HEK293 (cell line): Measurements from ENCODE around the gene SNRPD3.
A peak's percentile ranks its signal among the peaks of the same experiment; 100 is the strongest.

Source experiments
- FEZF1 ChIP-seq: fragments of 450-650 bp; formaldehyde crosslinking; IDR thresholded peaks from 2 replicates; pipeline ENCODE4 v1.5.1; 2016; ENCODE audit warnings: missing biosample characterization, missing genetic modification characterization
- HOXC10 ChIP-seq: sonication (generic); formaldehyde crosslinking; IDR thresholded peaks from 2 replicates; pipeline ENCODE4 v1.8.1; 2023; ENCODE audit warnings: mild to moderate bottlenecking, missing genetic modification reagents
- KLF1 ChIP-seq: fragments of 450-650 bp; formaldehyde crosslinking; IDR thresholded peaks from 2 replicates; pipeline ENCODE4 v1.5.1; 2016; ENCODE audit warnings: missing biosample characterization, missing genetic modification characterization
- SCRT1 ChIP-seq: fragments of 450-650 bp; formaldehyde crosslinking; IDR thresholded peaks from 2 replicates; pipeline ENCODE4 v1.5.1; 2016; ENCODE audit warnings: missing biosample characterization, missing genetic modification characterization, borderline replicate concordance
- ZBTB8A ChIP-seq: fragments of 450-650 bp; formaldehyde crosslinking; IDR thresholded peaks from 2 replicates; pipeline ENCODE4 v1.5.1; 2016; ENCODE audit warnings: missing biosample characterization, missing genetic modification characterization
- ZFHX2 ChIP-seq: fragments of 450-650 bp; formaldehyde crosslinking; conservative IDR thresholded peaks from 2 replicates; pipeline ENCODE4 v1.5.1; 2016; ENCODE audit warnings: missing biosample characterization, missing genetic modification characterization
- ZNF121 ChIP-seq: fragments of 450-650 bp; formaldehyde crosslinking; IDR thresholded peaks from 2 replicates; pipeline ENCODE4 v1.5.1; 2016; ENCODE audit warnings: missing biosample characterization, missing genetic modification characterization
- ZNF138 ChIP-seq: fragments of 450-650 bp; formaldehyde crosslinking; IDR thresholded peaks from 2 replicates; pipeline ENCODE4 v1.5.1; 2016; ENCODE audit warnings: missing biosample characterization, missing genetic modification characterization, borderline replicate concordance
- ZNF155 ChIP-seq: fragments of 450-650 bp; formaldehyde crosslinking; IDR thresholded peaks from 2 replicates; pipeline ENCODE4 v1.5.1; 2016; ENCODE audit warnings: missing biosample characterization, missing genetic modification characterization
- ZNF184 ChIP-seq: fragments of 450-650 bp; IDR thresholded peaks from 2 replicates; pipeline ENCODE4 v1.5.1; 2018; ENCODE audit warnings: missing biosample characterization, mild to moderate bottlenecking, missing genetic modification characterization
- ZNF19 ChIP-seq: fragments of 450-650 bp; formaldehyde crosslinking; IDR thresholded peaks from 2 replicates; pipeline ENCODE4; 2016; ENCODE audit warnings: missing biosample characterization, missing genetic modification characterization, low read depth
- ZNF214 ChIP-seq: fragments of 450-650 bp; formaldehyde crosslinking; IDR thresholded peaks from 2 replicates; pipeline ENCODE4 v1.5.1; 2017; ENCODE audit warnings: missing biosample characterization, mild to moderate bottlenecking, missing genetic modification characterization, borderline replicate concordance
- ZNF274 ChIP-seq, 2 experiments: fragments of 200-500 bp in 1 of 2; fragments of 450-650 bp in 1 of 2; sonication (Bioruptor generic) in 1 of 2; formaldehyde crosslinking in 1 of 2; IDR thresholded peaks; 2 replicates each; pipeline versions ENCODE4 v1.5.1 to v1.6.1; 2014 to 2016; ENCODE audit warnings: borderline replicate concordance in 1 of 2, inconsistent platforms in 1 of 2, low read length in 1 of 2, missing biosample characterization in 1 of 2, missing genetic modification characterization in 1 of 2
- ZNF426 ChIP-seq: fragments of 450-650 bp; formaldehyde crosslinking; IDR thresholded peaks from 2 replicates; pipeline ENCODE4 v1.5.1; 2017; ENCODE audit warnings: missing biosample characterization, missing genetic modification characterization, mild to moderate bottlenecking, inconsistent platforms, moderate library complexity
- ZNF549 ChIP-seq: fragments of 450-650 bp; IDR thresholded peaks from 2 replicates; pipeline ENCODE4 v1.5.1; 2018; ENCODE audit warnings: missing biosample characterization, missing genetic modification characterization, mild to moderate bottlenecking, inconsistent platforms, moderate library complexity
- ZNF621 ChIP-seq: fragments of 450-650 bp; formaldehyde crosslinking; IDR thresholded peaks from 2 replicates; pipeline ENCODE4 v1.5.1; 2017; ENCODE audit warnings: missing biosample characterization, missing genetic modification characterization
- ZNF629 ChIP-seq: fragments of 450-650 bp; formaldehyde crosslinking; IDR thresholded peaks from 2 replicates; pipeline ENCODE4 v1.5.1; 2017; ENCODE audit warnings: missing biosample characterization, missing genetic modification characterization
- ZNF664 ChIP-seq: fragments of 450-650 bp; formaldehyde crosslinking; IDR thresholded peaks from 2 replicates; pipeline ENCODE4 v1.5.1; 2016; ENCODE audit warnings: missing biosample characterization, missing genetic modification characterization
- ZNF670 ChIP-seq: fragments of 450-650 bp; formaldehyde crosslinking; IDR thresholded peaks from 2 replicates; pipeline ENCODE4 v1.5.1; 2016; ENCODE audit warnings: missing biosample characterization, missing genetic modification characterization, low read depth
- ZSCAN30 ChIP-seq: fragments of 450-650 bp; IDR thresholded peaks from 2 replicates; pipeline ENCODE4 v1.5.1; 2018; ENCODE audit warnings: missing biosample characterization, mild to moderate bottlenecking, missing genetic modification characterization, moderate library complexity
- TF ChIP-seq, protein P1 (sequence below): fragments of 450-650 bp; IDR thresholded peaks from 2 replicates; pipeline ENCODE4 v1.5.1; 2018; ENCODE audit warnings: missing biosample characterization, mild to moderate bottlenecking, missing genetic modification characterization
- TF ChIP-seq, protein P2 (sequence below): fragments of 450-650 bp; formaldehyde crosslinking; IDR thresholded peaks from 2 replicates; pipeline ENCODE4 v1.5.1; 2016; ENCODE audit warnings: missing biosample characterization, missing genetic modification characterization
- TF ChIP-seq, protein P3 (sequence below): fragments of 450-650 bp; formaldehyde crosslinking; IDR thresholded peaks from 2 replicates; pipeline ENCODE4 v1.5.1; 2017; ENCODE audit warnings: missing biosample characterization, missing genetic modification characterization
- TF ChIP-seq, protein P4 (sequence below): fragments of 450-650 bp; formaldehyde crosslinking; IDR thresholded peaks from 2 replicates; pipeline ENCODE4 v1.5.1; 2017; ENCODE audit warnings: missing biosample characterization, missing genetic modification characterization
- TF ChIP-seq, protein P5 (sequence below): fragments of 450-650 bp; formaldehyde crosslinking; IDR thresholded peaks from 2 replicates; pipeline ENCODE4 v1.5.1; 2016; ENCODE audit warnings: missing biosample characterization, missing genetic modification characterization
- TF ChIP-seq, protein P6 (sequence below): fragments of 450-650 bp; formaldehyde crosslinking; IDR thresholded peaks from 2 replicates; pipeline ENCODE4 v1.5.1; 2016; ENCODE audit warnings: missing biosample characterization, missing genetic modification characterization

The SNRPD3 gene

DNA sequence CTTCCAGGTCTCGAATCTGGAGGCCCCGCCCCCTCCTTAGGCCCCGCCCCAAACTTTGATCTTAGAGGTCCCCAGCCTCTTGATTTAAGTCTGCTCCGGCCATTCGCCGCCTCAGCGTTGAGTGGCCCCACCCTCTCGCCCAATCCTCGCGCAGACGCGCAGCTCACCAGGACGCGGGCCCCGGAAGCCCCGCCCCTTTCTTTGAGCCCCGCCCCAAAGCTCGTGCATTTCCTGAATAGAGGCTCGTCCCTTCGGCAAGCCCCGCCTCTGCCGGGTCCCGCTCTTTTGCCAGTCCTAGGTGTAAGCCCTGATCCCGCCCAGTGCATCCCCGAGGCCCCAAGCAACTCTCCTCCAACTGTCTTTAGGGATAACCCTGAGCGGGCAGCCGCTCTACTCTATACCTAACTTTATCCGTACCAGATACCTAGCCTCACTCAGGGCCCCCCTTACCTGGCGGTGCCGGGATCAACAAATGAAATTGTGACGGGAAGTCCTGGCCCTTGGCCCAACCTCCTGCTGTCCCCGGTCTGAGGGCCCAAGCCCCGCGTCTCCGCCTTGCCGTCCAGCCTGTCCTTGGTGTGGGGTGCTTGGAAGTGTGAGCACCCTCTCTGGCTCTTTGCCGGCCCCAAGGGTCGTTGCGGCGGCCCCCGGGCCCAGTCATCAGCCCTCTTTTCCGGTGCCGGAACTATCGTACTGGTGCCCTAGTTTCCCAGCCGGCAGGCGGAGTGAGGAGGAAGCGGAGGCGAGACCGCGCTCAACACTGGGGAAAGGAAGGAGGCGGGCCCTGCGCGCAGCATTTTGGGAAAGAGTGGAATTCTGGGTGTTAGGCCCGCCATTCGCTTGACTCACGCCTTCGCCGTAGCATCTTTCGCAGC is at the start of gene SNRPD3 (continued):
- TF ChIP-seq ZNF214 (no peak), ZNF155 (tag by site-specific recombination) (no peak), ZNF549 (tag by site-specific recombination) (no peak), ZNF121 (tag by site-specific recombination) (peak; percentile 87), KLF1 (tag by site-specific recombination) (no peak), SCRT1 (tag by site-specific recombination) (peak; percentile 95), ZNF426 (tag by site-specific recombination) (no peak), ZBTB8A (tag by site-specific recombination) (peak; percentile 83), ZFHX2 (tag by site-specific recombination) (peak; percentile 90), FEZF1 (tag by site-specific recombination) (peak; percentile 77), ZNF138 (tag by site-specific recombination) (no peak), ZSCAN30 (tag by site-specific recombination) (peak; percentile 86), HOXC10 (no peak), ZNF274 (IDR thresholded peaks at IDR 0.05; ENCODE audit: low read length) (no peak), ZNF274 (tag by site-specific recombination; IDR thresholded peaks at IDR 0.05; ENCODE audit: borderline replicate concordance) (no peak), ZNF621 (no peak), ZNF184 (tag by site-specific recombination) (0 out of 2 replicates have a peak, but pooled peaks have one; percentile 29), ZNF19 (tag by site-specific recombination) (no peak), ZNF664 (tag by site-specific recombination) (peak; percentile 11; the same call in 1 of the 2 replicates), ZNF629 (peak; percentile 88), ZNF670 (tag by site-specific recombination) (no peak)
- TF ChIP-seq, protein P1, sequence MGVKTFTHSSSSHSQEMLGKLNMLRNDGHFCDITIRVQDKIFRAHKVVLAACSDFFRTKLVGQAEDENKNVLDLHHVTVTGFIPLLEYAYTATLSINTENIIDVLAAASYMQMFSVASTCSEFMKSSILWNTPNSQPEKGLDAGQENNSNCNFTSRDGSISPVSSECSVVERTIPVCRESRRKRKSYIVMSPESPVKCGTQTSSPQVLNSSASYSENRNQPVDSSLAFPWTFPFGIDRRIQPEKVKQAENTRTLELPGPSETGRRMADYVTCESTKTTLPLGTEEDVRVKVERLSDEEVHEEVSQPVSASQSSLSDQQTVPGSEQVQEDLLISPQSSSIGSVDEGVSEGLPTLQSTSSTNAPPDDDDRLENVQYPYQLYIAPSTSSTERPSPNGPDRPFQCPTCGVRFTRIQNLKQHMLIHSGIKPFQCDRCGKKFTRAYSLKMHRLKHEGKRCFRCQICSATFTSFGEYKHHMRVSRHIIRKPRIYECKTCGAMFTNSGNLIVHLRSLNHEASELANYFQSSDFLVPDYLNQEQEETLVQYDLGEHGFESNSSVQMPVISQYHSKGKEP (tag by site-specific recombination), result no peak; the same call in 1 of the 2 replicates
- TF ChIP-seq, protein P2, sequence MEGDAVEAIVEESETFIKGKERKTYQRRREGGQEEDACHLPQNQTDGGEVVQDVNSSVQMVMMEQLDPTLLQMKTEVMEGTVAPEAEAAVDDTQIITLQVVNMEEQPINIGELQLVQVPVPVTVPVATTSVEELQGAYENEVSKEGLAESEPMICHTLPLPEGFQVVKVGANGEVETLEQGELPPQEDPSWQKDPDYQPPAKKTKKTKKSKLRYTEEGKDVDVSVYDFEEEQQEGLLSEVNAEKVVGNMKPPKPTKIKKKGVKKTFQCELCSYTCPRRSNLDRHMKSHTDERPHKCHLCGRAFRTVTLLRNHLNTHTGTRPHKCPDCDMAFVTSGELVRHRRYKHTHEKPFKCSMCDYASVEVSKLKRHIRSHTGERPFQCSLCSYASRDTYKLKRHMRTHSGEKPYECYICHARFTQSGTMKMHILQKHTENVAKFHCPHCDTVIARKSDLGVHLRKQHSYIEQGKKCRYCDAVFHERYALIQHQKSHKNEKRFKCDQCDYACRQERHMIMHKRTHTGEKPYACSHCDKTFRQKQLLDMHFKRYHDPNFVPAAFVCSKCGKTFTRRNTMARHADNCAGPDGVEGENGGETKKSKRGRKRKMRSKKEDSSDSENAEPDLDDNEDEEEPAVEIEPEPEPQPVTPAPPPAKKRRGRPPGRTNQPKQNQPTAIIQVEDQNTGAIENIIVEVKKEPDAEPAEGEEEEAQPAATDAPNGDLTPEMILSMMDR (tag by site-specific recombination), result 0 out of 2 replicates have a peak, but pooled peaks have one; percentile 21
- TF ChIP-seq, protein P3, sequence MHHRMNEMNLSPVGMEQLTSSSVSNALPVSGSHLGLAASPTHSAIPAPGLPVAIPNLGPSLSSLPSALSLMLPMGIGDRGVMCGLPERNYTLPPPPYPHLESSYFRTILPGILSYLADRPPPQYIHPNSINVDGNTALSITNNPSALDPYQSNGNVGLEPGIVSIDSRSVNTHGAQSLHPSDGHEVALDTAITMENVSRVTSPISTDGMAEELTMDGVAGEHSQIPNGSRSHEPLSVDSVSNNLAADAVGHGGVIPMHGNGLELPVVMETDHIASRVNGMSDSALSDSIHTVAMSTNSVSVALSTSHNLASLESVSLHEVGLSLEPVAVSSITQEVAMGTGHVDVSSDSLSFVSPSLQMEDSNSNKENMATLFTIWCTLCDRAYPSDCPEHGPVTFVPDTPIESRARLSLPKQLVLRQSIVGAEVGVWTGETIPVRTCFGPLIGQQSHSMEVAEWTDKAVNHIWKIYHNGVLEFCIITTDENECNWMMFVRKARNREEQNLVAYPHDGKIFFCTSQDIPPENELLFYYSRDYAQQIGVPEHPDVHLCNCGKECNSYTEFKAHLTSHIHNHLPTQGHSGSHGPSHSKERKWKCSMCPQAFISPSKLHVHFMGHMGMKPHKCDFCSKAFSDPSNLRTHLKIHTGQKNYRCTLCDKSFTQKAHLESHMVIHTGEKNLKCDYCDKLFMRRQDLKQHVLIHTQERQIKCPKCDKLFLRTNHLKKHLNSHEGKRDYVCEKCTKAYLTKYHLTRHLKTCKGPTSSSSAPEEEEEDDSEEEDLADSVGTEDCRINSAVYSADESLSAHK (tag by site-specific recombination), result peak; percentile 63; the same call in 1 of the 2 replicates
- TF ChIP-seq, protein P4, sequence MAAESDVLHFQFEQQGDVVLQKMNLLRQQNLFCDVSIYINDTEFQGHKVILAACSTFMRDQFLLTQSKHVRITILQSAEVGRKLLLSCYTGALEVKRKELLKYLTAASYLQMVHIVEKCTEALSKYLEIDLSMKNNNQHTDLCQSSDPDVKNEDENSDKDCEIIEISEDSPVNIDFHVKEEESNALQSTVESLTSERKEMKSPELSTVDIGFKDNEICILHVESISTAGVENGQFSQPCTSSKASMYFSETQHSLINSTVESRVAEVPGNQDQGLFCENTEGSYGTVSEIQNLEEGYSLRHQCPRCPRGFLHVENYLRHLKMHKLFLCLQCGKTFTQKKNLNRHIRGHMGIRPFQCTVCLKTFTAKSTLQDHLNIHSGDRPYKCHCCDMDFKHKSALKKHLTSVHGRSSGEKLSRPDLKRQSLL, result 0 out of 2 replicates have a peak, but pooled peaks have one; percentile 17
- TF ChIP-seq, protein P5, sequence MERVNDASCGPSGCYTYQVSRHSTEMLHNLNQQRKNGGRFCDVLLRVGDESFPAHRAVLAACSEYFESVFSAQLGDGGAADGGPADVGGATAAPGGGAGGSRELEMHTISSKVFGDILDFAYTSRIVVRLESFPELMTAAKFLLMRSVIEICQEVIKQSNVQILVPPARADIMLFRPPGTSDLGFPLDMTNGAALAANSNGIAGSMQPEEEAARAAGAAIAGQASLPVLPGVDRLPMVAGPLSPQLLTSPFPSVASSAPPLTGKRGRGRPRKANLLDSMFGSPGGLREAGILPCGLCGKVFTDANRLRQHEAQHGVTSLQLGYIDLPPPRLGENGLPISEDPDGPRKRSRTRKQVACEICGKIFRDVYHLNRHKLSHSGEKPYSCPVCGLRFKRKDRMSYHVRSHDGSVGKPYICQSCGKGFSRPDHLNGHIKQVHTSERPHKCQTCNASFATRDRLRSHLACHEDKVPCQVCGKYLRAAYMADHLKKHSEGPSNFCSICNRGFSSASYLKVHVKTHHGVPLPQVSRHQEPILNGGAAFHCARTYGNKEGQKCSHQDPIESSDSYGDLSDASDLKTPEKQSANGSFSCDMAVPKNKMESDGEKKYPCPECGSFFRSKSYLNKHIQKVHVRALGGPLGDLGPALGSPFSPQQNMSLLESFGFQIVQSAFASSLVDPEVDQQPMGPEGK, result peak; percentile 92
- TF ChIP-seq, protein P6, sequence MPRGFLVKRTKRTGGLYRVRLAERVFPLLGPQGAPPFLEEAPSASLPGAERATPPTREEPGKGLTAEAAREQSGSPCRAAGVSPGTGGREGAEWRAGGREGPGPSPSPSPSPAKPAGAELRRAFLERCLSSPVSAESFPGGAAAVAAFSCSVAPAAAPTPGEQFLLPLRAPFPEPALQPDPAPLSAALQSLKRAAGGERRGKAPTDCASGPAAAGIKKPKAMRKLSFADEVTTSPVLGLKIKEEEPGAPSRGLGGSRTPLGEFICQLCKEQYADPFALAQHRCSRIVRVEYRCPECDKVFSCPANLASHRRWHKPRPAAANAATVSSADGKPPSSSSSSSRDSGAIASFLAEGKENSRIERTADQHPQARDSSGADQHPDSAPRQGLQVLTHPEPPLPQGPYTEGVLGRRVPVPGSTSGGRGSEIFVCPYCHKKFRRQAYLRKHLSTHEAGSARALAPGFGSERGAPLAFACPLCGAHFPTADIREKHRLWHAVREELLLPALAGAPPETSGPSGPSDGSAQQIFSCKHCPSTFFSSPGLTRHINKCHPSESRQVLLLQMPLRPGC (tag by site-specific recombination), result peak; percentile 92
